ENCODE measurements around the gene GSE1. TPM values are rescaled to one million over a fixed set of nuclear protein-coding genes. Genes with fewer than 3 reads are reported as not detected.

The GSE1 gene
- total and polyA plus RNA-seq, 9 of the 15 experiments (the other 6 are each of a cell fraction or from before 2014, with no cell fraction given): 12.2 to 244 (median 57.9) TPM

DNA sequence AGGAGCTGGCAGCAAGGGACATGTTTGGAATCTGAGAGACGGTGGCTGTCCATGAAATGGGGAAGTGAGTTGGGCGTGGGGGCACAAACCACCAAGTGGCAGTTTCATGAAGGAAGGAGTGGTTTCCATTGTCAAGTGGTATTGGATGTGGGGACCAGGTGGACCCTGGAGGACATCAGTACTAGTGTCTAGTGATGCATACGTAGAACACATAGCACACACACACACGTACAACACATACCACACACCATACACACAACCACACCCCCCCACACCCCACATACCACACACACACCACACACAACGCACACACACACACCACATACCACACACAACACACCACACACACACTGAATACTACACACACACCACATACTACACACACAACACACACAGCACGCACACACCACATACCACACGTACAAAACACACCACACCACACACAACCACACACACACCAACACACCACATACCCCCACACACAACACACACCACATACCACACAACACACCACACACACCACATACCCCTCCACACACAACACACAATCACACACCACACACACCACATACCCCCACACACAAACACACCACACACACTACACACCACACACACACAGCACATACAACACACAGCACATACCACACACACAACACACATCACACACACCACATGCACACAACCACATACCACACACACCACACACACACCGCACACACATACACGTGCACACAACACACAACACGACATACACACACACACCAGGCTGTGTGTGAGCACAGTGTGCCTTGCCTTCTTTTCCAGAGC is 41.1 kb upstream of the GSE1 start (continued):
- TF ChIP-seq, protein P1, sequence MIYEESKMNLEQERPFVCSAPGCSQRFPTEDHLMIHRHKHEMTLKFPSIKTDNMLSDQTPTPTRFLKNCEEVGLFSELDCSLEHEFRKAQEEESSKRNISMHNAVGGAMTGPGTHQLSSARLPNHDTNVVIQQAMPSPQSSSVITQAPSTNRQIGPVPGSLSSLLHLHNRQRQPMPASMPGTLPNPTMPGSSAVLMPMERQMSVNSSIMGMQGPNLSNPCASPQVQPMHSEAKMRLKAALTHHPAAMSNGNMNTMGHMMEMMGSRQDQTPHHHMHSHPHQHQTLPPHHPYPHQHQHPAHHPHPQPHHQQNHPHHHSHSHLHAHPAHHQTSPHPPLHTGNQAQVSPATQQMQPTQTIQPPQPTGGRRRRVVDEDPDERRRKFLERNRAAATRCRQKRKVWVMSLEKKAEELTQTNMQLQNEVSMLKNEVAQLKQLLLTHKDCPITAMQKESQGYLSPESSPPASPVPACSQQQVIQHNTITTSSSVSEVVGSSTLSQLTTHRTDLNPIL (CRISPR knock-in tag; IDR thresholded peaks at IDR 0.05): no peak
- TF ChIP-seq ZNF444 (CRISPR knock-in tag; IDR thresholded peaks at IDR 0.05) (no peak), MTA2 (IDR thresholded peaks at IDR 0.05; ENCODE audit: low read depth) (0 out of 2 replicates have a peak, but pooled peaks have one; percentile 23), SLC30A9 (CRISPR knock-in tag; IDR thresholded peaks at IDR 0.05) (no peak), CBFA2T3 (IDR thresholded peaks at IDR 0.05) (no peak), PTBP1 (IDR thresholded peaks at IDR 0.05; ENCODE audit: low read depth, low read length) (no peak), SIX5 (IDR thresholded peaks at IDR 0.05; ENCODE audit: borderline replicate concordance in 1 of 2, insufficient read depth in 1 of 2, low read depth in 1 of 2, low read length in 2 of 2) (no peak), ILK (tag; IDR thresholded peaks at IDR 0.05; ENCODE audit: borderline replicate concordance, low read depth) (no peak), FUS (optimal IDR thresholded peaks at IDR 0.05; ENCODE audit: low read depth, low read length) (no peak), EP300 (IDR thresholded peaks at IDR 0.05; ENCODE audit: low read length) (0 out of 2 replicates have a peak, but pooled peaks have one; percentile 29), FOXK1 (CRISPR knock-in tag; IDR thresholded peaks at IDR 0.05; ENCODE audit: borderline replicate concordance) (peak; percentile 56; the same call in 1 of the 2 replicates), CC2D1A (IDR thresholded peaks at IDR 0.05) (peak; percentile 75; the same call in 1 of the 2 replicates), ZNF699 (CRISPR knock-in tag; IDR thresholded peaks at IDR 0.05; ENCODE audit: insufficient replicate concordance) (no peak), ZNF780A (CRISPR knock-in tag; IDR thresholded peaks at IDR 0.05) (no peak), GABPA (tag; conservative IDR thresholded peaks at IDR 0.05; ENCODE audit: low read depth) (no peak)
- TF ChIP-seq, protein P2, sequence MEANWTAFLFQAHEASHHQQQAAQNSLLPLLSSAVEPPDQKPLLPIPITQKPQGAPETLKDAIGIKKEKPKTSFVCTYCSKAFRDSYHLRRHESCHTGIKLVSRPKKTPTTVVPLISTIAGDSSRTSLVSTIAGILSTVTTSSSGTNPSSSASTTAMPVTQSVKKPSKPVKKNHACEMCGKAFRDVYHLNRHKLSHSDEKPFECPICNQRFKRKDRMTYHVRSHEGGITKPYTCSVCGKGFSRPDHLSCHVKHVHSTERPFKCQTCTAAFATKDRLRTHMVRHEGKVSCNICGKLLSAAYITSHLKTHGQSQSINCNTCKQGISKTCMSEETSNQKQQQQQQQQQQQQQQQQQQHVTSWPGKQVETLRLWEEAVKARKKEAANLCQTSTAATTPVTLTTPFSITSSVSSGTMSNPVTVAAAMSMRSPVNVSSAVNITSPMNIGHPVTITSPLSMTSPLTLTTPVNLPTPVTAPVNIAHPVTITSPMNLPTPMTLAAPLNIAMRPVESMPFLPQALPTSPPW (CRISPR knock-in tag; IDR thresholded peaks at IDR 0.05): peak; percentile 43; the same call in 1 of the 2 replicates
- TF ChIP-seq, protein P3, sequence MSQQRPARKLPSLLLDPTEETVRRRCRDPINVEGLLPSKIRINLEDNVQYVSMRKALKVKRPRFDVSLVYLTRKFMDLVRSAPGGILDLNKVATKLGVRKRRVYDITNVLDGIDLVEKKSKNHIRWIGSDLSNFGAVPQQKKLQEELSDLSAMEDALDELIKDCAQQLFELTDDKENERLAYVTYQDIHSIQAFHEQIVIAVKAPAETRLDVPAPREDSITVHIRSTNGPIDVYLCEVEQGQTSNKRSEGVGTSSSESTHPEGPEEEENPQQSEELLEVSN (IDR thresholded peaks at IDR 0.05; ENCODE audit: borderline replicate concordance in 1 of 2, extremely low read depth in 1 of 2, insufficient read depth in 1 of 2, insufficient read length in 1 of 2, low read depth in 1 of 2, low read length in 1 of 2, poor library complexity in 1 of 2, severe bottlenecking in 1 of 2): peak; percentile 12 to 22
- TF ChIP-seq, protein P4, sequence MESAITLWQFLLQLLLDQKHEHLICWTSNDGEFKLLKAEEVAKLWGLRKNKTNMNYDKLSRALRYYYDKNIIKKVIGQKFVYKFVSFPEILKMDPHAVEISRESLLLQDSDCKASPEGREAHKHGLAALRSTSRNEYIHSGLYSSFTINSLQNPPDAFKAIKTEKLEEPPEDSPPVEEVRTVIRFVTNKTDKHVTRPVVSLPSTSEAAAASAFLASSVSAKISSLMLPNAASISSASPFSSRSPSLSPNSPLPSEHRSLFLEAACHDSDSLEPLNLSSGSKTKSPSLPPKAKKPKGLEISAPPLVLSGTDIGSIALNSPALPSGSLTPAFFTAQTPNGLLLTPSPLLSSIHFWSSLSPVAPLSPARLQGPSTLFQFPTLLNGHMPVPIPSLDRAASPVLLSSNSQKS (CRISPR knock-in tag; IDR thresholded peaks at IDR 0.05): no peak
- TF ChIP-seq, protein P5, sequence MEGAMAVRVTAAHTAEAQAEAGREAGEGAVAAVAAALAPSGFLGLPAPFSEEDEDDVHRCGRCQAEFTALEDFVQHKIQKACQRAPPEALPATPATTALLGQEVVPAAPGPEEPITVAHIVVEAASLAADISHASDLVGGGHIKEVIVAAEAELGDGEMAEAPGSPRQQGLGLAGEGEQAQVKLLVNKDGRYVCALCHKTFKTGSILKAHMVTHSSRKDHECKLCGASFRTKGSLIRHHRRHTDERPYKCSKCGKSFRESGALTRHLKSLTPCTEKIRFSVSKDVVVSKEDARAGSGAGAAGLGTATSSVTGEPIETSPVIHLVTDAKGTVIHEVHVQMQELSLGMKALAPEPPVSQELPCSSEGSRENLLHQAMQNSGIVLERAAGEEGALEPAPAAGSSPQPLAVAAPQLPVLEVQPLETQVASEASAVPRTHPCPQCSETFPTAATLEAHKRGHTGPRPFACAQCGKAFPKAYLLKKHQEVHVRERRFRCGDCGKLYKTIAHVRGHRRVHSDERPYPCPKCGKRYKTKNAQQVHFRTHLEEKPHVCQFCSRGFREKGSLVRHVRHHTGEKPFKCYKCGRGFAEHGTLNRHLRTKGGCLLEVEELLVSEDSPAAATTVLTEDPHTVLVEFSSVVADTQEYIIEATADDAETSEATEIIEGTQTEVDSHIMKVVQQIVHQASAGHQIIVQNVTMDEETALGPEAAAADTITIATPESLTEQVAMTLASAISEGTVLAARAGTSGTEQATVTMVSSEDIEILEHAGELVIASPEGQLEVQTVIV (CRISPR knock-in tag; IDR thresholded peaks at IDR 0.05; ENCODE audit: borderline replicate concordance): no peak
